H1 (cell line): ENCODE results near the gene RAI14. TPM values are rescaled to one million over a fixed set of nuclear protein-coding genes. Genes with fewer than 3 reads are reported as not detected.

Experiments
- CTCF ChIA-PET: fragments of 300-600 bp; sonication (Branson Sonifier 250); formaldehyde crosslinking; loops from one replicate; lab custom pipeline; 2021; ENCODE audit not compliant: partially characterized antibody; lab: Charles Lee
- POLR2A ChIA-PET: fragments of 300-600 bp; sonication (Branson Sonifier 250); formaldehyde crosslinking; loops from one replicate; lab custom pipeline; 2021; ENCODE audit warnings: inconsistent platforms; ENCODE audit not compliant: partially characterized antibody; lab: Charles Lee
- DNase-seq, 2 experiments: peaks; one replicate each; pipeline versions ENCODE4 v3.0.0 to v3.0.0-alpha.2; 2010 to 2022; ENCODE audit warnings: low spot score in 2 of 2, low read depth in 1 of 2, mixed read lengths in 1 of 2
- FAIRE-seq: peaks from 2 replicates; lab custom pipeline; 2011; peaks lifted over from hg19 to GRCh38; lab: Jason Lieb, UNC
- H2AFZ ChIP-seq: 2 replicates; pipeline ENCODE4 v1.8.1; 2012; ENCODE audit warnings: low read length, inconsistent platforms
- H2AK5ac ChIP-seq: 2 replicates; pipeline ENCODE4 v1.6.1; 2013; ENCODE audit warnings: low read depth, low read length
- H2BK120ac ChIP-seq: replicated peaks from 2 replicates; pipeline ENCODE3; 2013; ENCODE audit warnings: low read depth, low read length, inconsistent platforms
- H2BK12ac ChIP-seq: 2 replicates; pipeline ENCODE4 v1.6.1; 2013; ENCODE audit warnings: low read depth, low read length
- H2BK15ac ChIP-seq: 2 replicates; pipeline ENCODE4 v1.6.1; 2013; ENCODE audit warnings: low read length
- H2BK20ac ChIP-seq: 2 replicates; pipeline ENCODE4 v1.6.1; 2013; ENCODE audit warnings: low read length
- H2BK5ac ChIP-seq: 2 replicates; pipeline ENCODE4 v1.6.1; 2013; ENCODE audit warnings: low read depth, low read length
- H3K14ac ChIP-seq: 2 replicates; pipeline ENCODE4 v1.6.1; 2013; ENCODE audit warnings: inconsistent platforms; ENCODE audit not compliant: insufficient read length
- H3K18ac ChIP-seq: 2 replicates; pipeline ENCODE4 v1.6.1; 2013; ENCODE audit warnings: low read length; ENCODE audit errors: extremely low read depth
- H3K23ac ChIP-seq: 2 replicates; pipeline ENCODE4 v1.6.1; 2013; ENCODE audit warnings: inconsistent platforms; ENCODE audit not compliant: insufficient read length
- H3K23me2 ChIP-seq: 2 replicates; pipeline ENCODE4 v1.6.1; 2013; ENCODE audit warnings: low read depth, low read length
- H3K27ac ChIP-seq: 2 replicates; pipeline ENCODE4 v1.6.1; 2011; ENCODE audit warnings: low read depth, low read length, inconsistent platforms
- H3K27me3 ChIP-seq, 4 experiments: replicated peaks in 1 of 4; 1 replicate in 1 of 4; 2 replicates in 3 of 4; pipeline versions ENCODE4 v1.6.1 to v1.8.1; 2011 to 2013; ENCODE audit warnings: low read length in 3 of 4, mild to moderate bottlenecking in 3 of 4, inconsistent platforms in 2 of 4, mixed read lengths in 2 of 4, moderate library complexity in 1 of 4; ENCODE audit not compliant: control insufficient read depth in 3 of 4, insufficient read depth in 3 of 4; ENCODE audit errors: extremely low read depth in 1 of 4
- H3K36me3 ChIP-seq, 4 experiments: 2 replicates each; pipeline versions ENCODE4 v1.6.1 to v1.8.1; 2011 to 2013; ENCODE audit warnings: mild to moderate bottlenecking in 4 of 4, low read length in 3 of 4, moderate library complexity in 2 of 4, control low read depth in 1 of 4, inconsistent platforms in 1 of 4; ENCODE audit not compliant: insufficient read depth in 4 of 4, control insufficient read depth in 2 of 4
- H3K4ac ChIP-seq: replicated peaks from 2 replicates; pipeline ENCODE3; 2013; ENCODE audit warnings: low read length, low read depth, mixed read lengths, inconsistent platforms; ENCODE audit not compliant: insufficient read length
- H3K4me1 ChIP-seq, 4 experiments: replicated peaks in 1 of 4; 1 replicate in 1 of 4; 2 replicates in 3 of 4; pipeline versions ENCODE4 v1.6.1 to v1.8.1; 2011 to 2013; ENCODE audit warnings: low read length in 3 of 4, inconsistent platforms in 2 of 4, mixed read lengths in 1 of 4; ENCODE audit not compliant: insufficient read depth in 4 of 4, control insufficient read depth in 3 of 4
- H3K4me2 ChIP-seq, 2 experiments: 2 replicates each; pipeline versions ENCODE4 v1.6.1 to v1.8.1; 2011 to 2013; ENCODE audit warnings: low read depth in 2 of 2, low read length in 2 of 2, control low read depth in 1 of 2, inconsistent platforms in 1 of 2, mild to moderate bottlenecking in 1 of 2; ENCODE audit not compliant: insufficient read depth in 1 of 2
- H3K4me3 ChIP-seq, 4 experiments: fragments of 200-600, 300-600 bp in 1 of 4; sonication (generic), shearing (Covaris generic), sonication (Bioruptor Twin) in 1 of 4; 2 replicates each; pipeline versions ENCODE4 v1.5.1 to v1.8.1; 2011 to 2016; ENCODE audit warnings: low read length in 4 of 4, low read depth in 3 of 4, control low read depth in 2 of 4, inconsistent platforms in 2 of 4, mild to moderate bottlenecking in 2 of 4, mixed read lengths in 1 of 4, moderate library complexity in 1 of 4; ENCODE audit not compliant: insufficient read depth in 2 of 4; ENCODE audit errors: extremely low read depth in 1 of 4
- H3K56ac ChIP-seq: replicated peaks from 2 replicates; pipeline ENCODE3; 2013; ENCODE audit warnings: low read depth, mild to moderate bottlenecking, mixed read lengths, low read length, inconsistent platforms; ENCODE audit not compliant: insufficient read length
- H3K79me1 ChIP-seq: 2 replicates; pipeline ENCODE4 v1.6.1; 2013; ENCODE audit warnings: low read depth, low read length, control low read depth
- H3K79me2 ChIP-seq, 2 experiments: 2 replicates each; pipeline versions ENCODE4 v1.6.1 to v1.8.1; 2012 to 2013; ENCODE audit warnings: low read length in 2 of 2, mild to moderate bottlenecking in 2 of 2, inconsistent platforms in 1 of 2; ENCODE audit not compliant: insufficient read depth in 2 of 2, control insufficient read depth in 1 of 2
- H3K9ac ChIP-seq, 4 experiments: replicated peaks in 1 of 4; 1 replicate in 1 of 4; 2 replicates in 3 of 4; pipeline versions ENCODE4 v1.6.1 to v1.8.1; 2011 to 2013; ENCODE audit warnings: low read depth in 3 of 4, low read length in 3 of 4, control low read depth in 2 of 4, mild to moderate bottlenecking in 2 of 4, moderate library complexity in 2 of 4, inconsistent platforms in 1 of 4; ENCODE audit errors: extremely low read depth in 1 of 4
- H3K9me3 ChIP-seq, 2 experiments: 2 replicates each; pipeline versions ENCODE4 v1.6.1 to v1.8.1; 2012 to 2013; ENCODE audit warnings: mild to moderate bottlenecking in 2 of 2, moderate library complexity in 2 of 2, control low read depth in 1 of 2, inconsistent platforms in 1 of 2, low read depth in 1 of 2, low read length in 1 of 2, mixed read lengths in 1 of 2; ENCODE audit not compliant: insufficient read depth in 2 of 2
- H4K20me1 ChIP-seq, 2 experiments: replicated peaks in 1 of 2; 2 replicates each; pipeline versions ENCODE3 to v1.8.1; 2011 to 2013; ENCODE audit warnings: inconsistent platforms in 2 of 2, low read length in 2 of 2, mild to moderate bottlenecking in 1 of 2; ENCODE audit not compliant: insufficient read depth in 2 of 2, control insufficient read depth in 1 of 2
- H4K5ac ChIP-seq: 2 replicates; pipeline ENCODE4 v1.6.1; 2013; ENCODE audit warnings: low read length, low read depth, mixed read lengths, inconsistent platforms; ENCODE audit not compliant: insufficient read length
- H4K8ac ChIP-seq: 2 replicates; pipeline ENCODE4 v1.8.0; 2013; ENCODE audit warnings: mild to moderate bottlenecking, moderate library complexity, low read length, inconsistent platforms; ENCODE audit not compliant: insufficient read depth; ENCODE audit errors: extremely low read depth
- H4K91ac ChIP-seq: replicated peaks from 2 replicates; pipeline ENCODE3; 2013; ENCODE audit warnings: low read length, mixed read lengths, inconsistent platforms; ENCODE audit not compliant: insufficient read length
- KDM4A ChIP-seq: IDR thresholded peaks from one replicate; pipeline ENCODE4 v1.7.1; 2012; ENCODE audit warnings: low read depth, mild to moderate bottlenecking, moderate library complexity, low read length, inconsistent platforms; ENCODE audit not compliant: severe bottlenecking
- WGBS, 2 experiments: shearing (Covaris generic) in 1 of 2; methylation state at CpG; one replicate each; pipeline versions ENCODE4 v1.1.6 to v1.1.7; 2013 to 2015; ENCODE audit warnings: low lambda C conversion rate in 2 of 2, mixed read lengths in 2 of 2, inconsistent platforms in 1 of 2, low coverage in 1 of 2, missing lambda C conversion rate in 1 of 2; ENCODE audit not compliant: insufficient replicate concordance in 2 of 2, insufficient coverage in 1 of 2, insufficient read length in 1 of 2; ENCODE audit errors: extremely low coverage in 1 of 2, missing lambda C conversion rate in 1 of 2; 5-methylcytosine and 5-hydroxymethylcytosine counted together
- polyA plus RNA-seq, 7 experiments: library from polyadenylated mRNA; depleted of rRNA in 3 of 7; stranded (reverse) in 5 of 7; unstranded in 2 of 7; fragments of >200 nt in 5 of 7; fragments of 200-250 nt in 2 of 7; gene quantifications; 1 replicate in 5 of 7; 2 replicates in 1 of 7; 4 replicates in 1 of 7; pipeline versions ENCODE4 v1.2.1 to v1.2.3, GENCODE V29; 2011 to 2013; ENCODE audit warnings: missing spikeins in 2 of 7, mixed read lengths in 2 of 7
- total RNA-seq: library from RNA; stranded (reverse); fragmentation: NEBNext Ultra II Directional; extraction: Animal tissue kit (Norgen Biotek cat#: 25700); gene quantifications from 2 replicates; pipeline ENCODE4 v1.2.1, GENCODE V29; 2021

The RAI14 gene
- total and polyA plus RNA-seq, 2 of the 8 experiments (the other 6 are each of a cell fraction or from before 2014, with no cell fraction given), result 48.4 to 210 TPM

GRCh38 chr5:34748431-34748830 lies 92.3 kb downstream of the RAI14 start:
- H3K9me3 ChIP-seq, result no peaks in the 10 kb centered on the region
- no peak overlapping the region for H3K4me2 ChIP-seq
- ChIA-PET POLR2A (no interaction called here), CTCF (interaction anchor here (0.6 kb wide), 1 partner anchor 20 kb away, joined by 4 read pairs; no protein-coding TSS in a partner anchor)
- H3K4me3 ChIP-seq, result no peak overlapping the region
- no peak overlapping the region for H2AK5ac ChIP-seq
- H3K36me3 ChIP-seq, result peaks cover 0 to 3% (median 0%) of the 10 kb centered on the region in 4 experiments; a peak in 1 of 8 replicates
- WGBS, 2 experiments, result 93% methylated on average over 3 of the region's 3 CpGs; no CpG with 5 or more reads in 1 of the 2 experiments
- FAIRE-seq (no peak), DNase-seq (no peak)
- H3K79me1 ChIP-seq, result peaks cover 12% of the 10 kb centered on the region; the same call in 1 of the 2 replicates
- H3K4me1 ChIP-seq, result peaks cover 0 to 6% (median 3%) of the 10 kb centered on the region in 4 experiments; a peak in 5 of 7 replicates
- peaks cover 0 to 92% of the 10 kb centered on the region in 2 experiments; a peak in 3 of 4 replicates for H3K79me2 ChIP-seq
- no peak overlapping the region for H2AFZ ChIP-seq
- no peak overlapping the region for H2BK5ac ChIP-seq
- H3K27ac ChIP-seq, result no peak overlapping the region
- no peaks in the 10 kb centered on the region for H3K23me2 ChIP-seq
- H2BK15ac ChIP-seq, result no peak overlapping the region
- no peak overlapping the region for H2BK120ac ChIP-seq
- H3K27me3 ChIP-seq, result no peaks in the 10 kb centered on the region
- H3K4ac ChIP-seq, result no peak overlapping the region
- H3K9ac ChIP-seq, result no peak overlapping the region
- no peak overlapping the region for H4K91ac ChIP-seq
- no peak overlapping the region for H3K18ac ChIP-seq
- no peak overlapping the region for H2BK20ac ChIP-seq
- no peak overlapping the region for H3K14ac ChIP-seq
- H3K23ac ChIP-seq, result no peak overlapping the region
- H4K5ac ChIP-seq, result no peak overlapping the region
- no peak overlapping the region for H3K56ac ChIP-seq
- no peak overlapping the region for H4K8ac ChIP-seq
- no peak overlapping the region for H2BK12ac ChIP-seq
- peaks cover 2 to 10% of the 10 kb centered on the region in 2 experiments for H4K20me1 ChIP-seq
- TF ChIP-seq KDM4A, result no peak
